Astrocyte of the spinal cord (primary cell): ENCODE data around the gene PRKAG1.

ENCODE experiments used
- DNase-seq: peaks from one replicate; pipeline ENCODE4 v3.0.0; 2011; ENCODE audit warnings: low read depth, low spot score
- H3K4me3 ChIP-seq: 2 replicates; pipeline ENCODE4 v1.5.1; 2011; ENCODE audit warnings: low read depth, mild to moderate bottlenecking, low read length, moderate library complexity
- CTCF ChIP-seq: IDR thresholded peaks from 2 replicates; pipeline ENCODE4 v1.5.1; 2012; ENCODE audit warnings: low read depth, mild to moderate bottlenecking, low read length, inconsistent platforms
- in situ Hi-C: cut with HindIII; loops from 2 replicates; pipeline ENCODE4 v1.10.0; 2017; ENCODE audit warnings: low sequenced_read_pairs

Gene PRKAG1

DNA sequence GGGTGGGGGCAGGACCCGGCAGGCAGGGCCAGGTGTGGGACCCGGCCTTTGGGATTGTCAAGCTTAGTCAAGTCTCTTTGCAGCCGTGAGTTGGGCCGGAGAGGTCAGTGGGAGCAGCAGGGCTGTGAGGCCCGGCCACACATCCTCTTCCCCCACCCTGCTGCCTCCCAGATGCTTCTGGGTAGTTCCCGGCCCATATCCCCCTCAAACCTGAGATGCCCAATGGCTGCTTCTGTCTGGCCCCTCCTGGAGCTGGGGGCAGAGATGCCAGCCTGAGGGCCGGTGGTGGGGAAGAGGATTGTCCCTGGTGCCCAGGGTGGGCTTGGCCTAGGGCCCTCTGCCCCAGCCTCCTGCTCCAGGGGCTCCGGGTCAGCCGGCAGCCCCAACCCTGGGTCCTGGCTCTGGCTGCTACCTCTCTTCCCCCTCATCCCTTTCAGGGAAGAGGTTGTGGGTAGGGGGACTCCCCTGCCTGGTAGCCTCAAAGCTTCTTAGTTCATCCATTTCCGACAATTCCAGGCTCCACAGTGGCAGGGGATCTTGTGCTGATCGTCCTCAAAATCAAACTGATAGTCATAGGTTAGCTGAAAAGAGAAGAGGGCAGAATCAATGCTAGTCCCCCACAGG lies 2.8 kb upstream of the PRKAG1 start:
- H3K4me3 ChIP-seq = no peak overlapping the region
- in situ Hi-C loops = no loop called here
- TF ChIP-seq CTCF = no peak
- no peak for DNase-seq

DNA sequence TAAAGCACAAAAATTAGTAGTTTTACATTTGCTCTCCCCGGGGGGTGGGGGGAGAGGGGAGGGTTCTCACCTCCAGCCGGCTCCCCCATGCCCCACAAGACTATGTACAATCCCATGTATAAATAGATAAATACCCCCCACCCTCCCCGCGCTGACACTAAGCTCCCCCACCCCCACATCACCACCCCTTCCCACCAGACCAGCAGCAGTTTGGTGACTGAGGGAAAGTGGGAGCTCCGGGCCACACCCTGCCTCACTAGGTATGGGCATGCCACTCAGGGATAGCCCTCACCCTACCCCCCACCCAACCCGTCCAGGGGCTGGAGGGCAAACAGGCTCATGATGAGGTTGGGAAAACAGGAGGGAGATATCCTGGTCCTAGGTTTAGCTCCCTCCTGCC lies 1.9 kb upstream of the PRKAG1 start:
- DNase-seq = no peak
- in situ Hi-C loops = no loop called here
- H3K4me3 ChIP-seq = no peak overlapping the region
- TF ChIP-seq CTCF = no peak

GRCh38 chr12:49019443-49020324 lies 1.1 kb upstream of the PRKAG1 start:
- DNase-seq = peak; percentile 20
- peak; percentile 39 for TF ChIP-seq CTCF
- in situ Hi-C loops = no loop called here
- H3K4me3 ChIP-seq = no peak overlapping the region

GRCh38 chr12:49019120-49019430 lies 499 bp upstream of the PRKAG1 start:
- in situ Hi-C loops = no loop called here
- DNase-seq = no peak
- no peak for TF ChIP-seq CTCF
- peak overlapping the region; percentile 92 for H3K4me3 ChIP-seq

DNA sequence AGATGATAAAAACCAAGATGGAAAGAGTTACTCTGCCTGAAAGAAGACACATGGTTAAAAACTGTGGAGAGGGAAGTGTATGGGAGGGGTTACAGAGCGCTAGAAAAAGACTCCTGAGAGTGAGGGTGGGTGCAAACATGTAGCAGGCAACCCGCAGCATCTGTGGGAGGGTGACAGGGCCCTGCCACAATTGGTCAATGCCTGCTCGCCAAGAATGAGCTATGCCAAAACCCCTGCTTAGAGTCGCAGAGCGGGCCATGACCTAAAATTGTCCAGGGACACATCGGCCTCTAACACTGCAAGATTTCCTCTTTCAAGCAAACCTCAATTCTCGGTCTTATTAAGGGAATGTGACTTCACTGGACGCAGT lies 700 bp downstream of the PRKAG1 start:
- TF ChIP-seq CTCF = no peak
- peak overlapping the region; percentile 92 for H3K4me3 ChIP-seq
- in situ Hi-C loops = no loop called here
- no peak for DNase-seq

GRCh38 chr12:49015196-49015595 lies 3.4 kb downstream of the PRKAG1 start:
- in situ Hi-C loops = no loop called here
- no peak overlapping the region for H3K4me3 ChIP-seq
- no peak for TF ChIP-seq CTCF
- DNase-seq = no peak
